ENCODE results near the gene CRIM1. TPM values are rescaled to one million over a fixed set of nuclear protein-coding genes. Genes with fewer than 3 reads are reported as not detected.

CRIM1 gene
- total and polyA plus RNA-seq, 2 of the 8 experiments (the other 6 are each of a cell fraction or from before 2014, with no cell fraction given) = 9.4 to 28.4 TPM

- TF ChIP-seq, protein P1, sequence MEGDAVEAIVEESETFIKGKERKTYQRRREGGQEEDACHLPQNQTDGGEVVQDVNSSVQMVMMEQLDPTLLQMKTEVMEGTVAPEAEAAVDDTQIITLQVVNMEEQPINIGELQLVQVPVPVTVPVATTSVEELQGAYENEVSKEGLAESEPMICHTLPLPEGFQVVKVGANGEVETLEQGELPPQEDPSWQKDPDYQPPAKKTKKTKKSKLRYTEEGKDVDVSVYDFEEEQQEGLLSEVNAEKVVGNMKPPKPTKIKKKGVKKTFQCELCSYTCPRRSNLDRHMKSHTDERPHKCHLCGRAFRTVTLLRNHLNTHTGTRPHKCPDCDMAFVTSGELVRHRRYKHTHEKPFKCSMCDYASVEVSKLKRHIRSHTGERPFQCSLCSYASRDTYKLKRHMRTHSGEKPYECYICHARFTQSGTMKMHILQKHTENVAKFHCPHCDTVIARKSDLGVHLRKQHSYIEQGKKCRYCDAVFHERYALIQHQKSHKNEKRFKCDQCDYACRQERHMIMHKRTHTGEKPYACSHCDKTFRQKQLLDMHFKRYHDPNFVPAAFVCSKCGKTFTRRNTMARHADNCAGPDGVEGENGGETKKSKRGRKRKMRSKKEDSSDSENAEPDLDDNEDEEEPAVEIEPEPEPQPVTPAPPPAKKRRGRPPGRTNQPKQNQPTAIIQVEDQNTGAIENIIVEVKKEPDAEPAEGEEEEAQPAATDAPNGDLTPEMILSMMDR (IDR thresholded peaks at IDR 0.05; ENCODE audit: control extremely low read depth in 1 of 3, insufficient read depth in 1 of 3, low read depth in 1 of 3, low read length in 3 of 3) = no peak
- TF ChIP-seq POLR2A (IDR thresholded peaks at IDR 0.05; ENCODE audit: control extremely low read depth in 1 of 2, low read depth in 2 of 2, low read length in 2 of 2) (no peak), E2F6 (IDR thresholded peaks at IDR 0.05) (no peak), KDM4A (IDR thresholded peaks at IDR 0.05; ENCODE audit: low read depth, low read length, severe bottlenecking) (no peak)
Observed at GRCh38 chr2:36393738-36394256, 38.2 kb downstream of the CRIM1 start (continued).
